Pancreas (tissue), 10 donors: Measurements from ENCODE around the gene CDH13. TPM values are rescaled to one million over a fixed set of nuclear protein-coding genes. Genes with fewer than 3 reads are reported as not detected.
A peak's percentile ranks its signal among the peaks of the same experiment; 100 is the strongest.

Source experiments
- ATAC-seq, 4 donors: fragments of 200-7000 bp; cut with Tn5 transposase; one replicate each; pipeline versions ENCODE4 v1.8.0 to v1.9.1; 2020; ENCODE audit warnings: mild to moderate bottlenecking in 4 of 4, moderate library complexity in 4 of 4
- DNase-seq, 6 donors: peaks; one replicate each; pipeline ENCODE4 v3.0.0-alpha.2; 2020
- FAIRE-seq: peaks from 2 replicates; lab custom pipeline; 2012; peaks lifted over from hg19 to GRCh38; lab: Jason Lieb, UNC
- H3K27ac ChIP-seq, 4 donors: fragments of 200-600 bp; sonication (generic); 1 replicate in 3 of 4; 2 replicates in 1 of 4; pipeline versions ENCODE4 v1.5.0 to v1.8.0; 2020
- H3K27me3 ChIP-seq, 4 donors: fragments of 200-600 bp; one replicate each; pipeline ENCODE4 v1.8.0; 2021
- H3K36me3 ChIP-seq, 3 donors: fragments of 200-600 bp; sonication (generic) in 1 of 3; one replicate each; pipeline versions ENCODE4 v1.5.0 to v1.8.0; 2020 to 2021
- H3K4me1 ChIP-seq, 3 donors: fragments of 200-600 bp; one replicate each; pipeline ENCODE4 v1.8.0; 2021
- H3K4me3 ChIP-seq, 4 donors: fragments of 200-600 bp; sonication (generic) in 2 of 4; one replicate each; pipeline versions ENCODE4 v1.5.0 to v1.8.0; 2020 to 2021
- H3K9me3 ChIP-seq, 4 donors: fragments of 200-600 bp; one replicate each; pipeline ENCODE4 v1.8.0; 2021
- CTCF ChIP-seq, 4 donors: fragments of 200-600 bp; sonication (generic) in 3 of 4; IDR thresholded peaks; one replicate each; pipeline versions ENCODE4 v1.5.0 to v1.8.0; 2021; ENCODE audit warnings: antibody characterized with exemption in 4 of 4
- WGBS, 2 donors: extraction: QIAGEN DNeasy Blood & Tissue Kit; methylation state at CpG; one replicate each; pipeline ENCODE4 v1.1.7; 2013; 5-methylcytosine and 5-hydroxymethylcytosine counted together
- intact Hi-C, 3 donors: fragments of 100-400 bp; cut with DNase I; formaldehyde crosslinking; loops; one replicate each; pipeline versions ENCODE4 v1.11.1 to v1.14.2; 2022
- polyA plus RNA-seq, 2 donors: library from polyadenylated mRNA; stranded (reverse); fragments of 200-250 nt; gene quantifications; one replicate each; pipeline ENCODE4 v1.2.3, GENCODE V29; 2013
- total RNA-seq, 6 donors: library from RNA; stranded (reverse); fragmentation: NEBNext Ultra II Directional in 4 of 6; extraction: Animal tissue kit (Norgen Biotek cat#: 25700) in 4 of 6; gene quantifications; one replicate each; pipeline versions ENCODE4 v1.2.1 to v1.2.4, GENCODE V29; 2021 to 2023
- donor health status: healthy with polysubstance abuse.
- donor health status: DM: no; HTN: no; CAD: no; lungs with moderate emphysema.
- donor health status: DM: no; HTN: no; CAD: no.
- donor health status: control.
- donor health status: control.
- donor health status: Bipolar disorder and iron deficiency.
- donor health status: DM: yes; HTN: yes; CAD: no.
- donor health status: DM: no; HTN: no; CAD: no.
- donor health status: DM: no; HTN: no; CAD: no.
- donor health status: DM: yes; HTN: yes; CAD: no.

The CDH13 gene
- total and polyA plus RNA-seq, 8 donors: 0.12 to 1.0 (median 0.37) TPM

GRCh38 chr16:82755570-82756282 lies 129.0 kb downstream of the CDH13 start:
- Histone ChIP-seq H3K9me3 (no peaks in the 10 kb centered on the region), H3K4me1 (no peaks in the 10 kb centered on the region), H3K27ac (no peak overlapping the region), H3K27me3 (no peaks in the 10 kb centered on the region), H3K4me3 (no peak overlapping the region), H3K36me3 (no peaks in the 10 kb centered on the region)
- ATAC-seq (no peak), DNase-seq (no peak), FAIRE-seq (no peak)
- WGBS, 2 donors: 53 to 76% methylated on average over 4 of the region's 4 CpGs
- TF ChIP-seq CTCF (IDR thresholded peaks at IDR 0.05): no peak
- intact Hi-C loops: no loop called here

GRCh38 chr16:82756283-82756599 lies 129.5 kb downstream of the CDH13 start:
- H3K9me3 ChIP-seq: no peaks in the 10 kb centered on the region
- intact Hi-C loops: no loop called here
- H3K4me3 ChIP-seq: no peak overlapping the region
- no peaks in the 10 kb centered on the region for H3K36me3 ChIP-seq
- no peak for FAIRE-seq
- 61 to 67% methylated on average over 3 of the region's 3 CpGs for WGBS, 2 donors
- no peak for DNase-seq
- no peaks in the 10 kb centered on the region for H3K4me1 ChIP-seq
- H3K27me3 ChIP-seq: no peaks in the 10 kb centered on the region
- no peak overlapping the region for H3K27ac ChIP-seq
- no peak for TF ChIP-seq CTCF (IDR thresholded peaks at IDR 0.05)
- no peak for ATAC-seq

- ATAC-seq (no peak), FAIRE-seq (no peak), DNase-seq (no peak)
- no peak overlapping the region for H3K4me3 ChIP-seq
- no peaks in the 10 kb centered on the region for H3K4me1 ChIP-seq
- intact Hi-C loops: no loop called here
- TF ChIP-seq CTCF (IDR thresholded peaks at IDR 0.05): no peak
- WGBS, 2 donors: 89 to 92% methylated on average over 4 of the region's 4 CpGs
- H3K27me3 ChIP-seq: no peaks in the 10 kb centered on the region
- H3K27ac ChIP-seq: no peak overlapping the region
- H3K36me3 ChIP-seq: no peaks in the 10 kb centered on the region
- no peaks in the 10 kb centered on the region for H3K9me3 ChIP-seq
These were observed 131.6 kb downstream of the CDH13 start for GRCh38 chr16:82758406-82758805.

GRCh38 chr16:82758904-82759303 lies 132.1 kb downstream of the CDH13 start:
- 55 to 64% methylated on average over 2 of the region's 2 CpGs for WGBS, 2 donors
- intact Hi-C loops: no loop called here
- H3K36me3 ChIP-seq: no peaks in the 10 kb centered on the region
- no peaks in the 10 kb centered on the region for H3K27me3 ChIP-seq
- H3K27ac ChIP-seq: no peak overlapping the region
- FAIRE-seq (no peak), ATAC-seq (no peak), DNase-seq (no peak)
- H3K4me1 ChIP-seq: no peaks in the 10 kb centered on the region
- H3K4me3 ChIP-seq: no peak overlapping the region
- TF ChIP-seq CTCF (IDR thresholded peaks at IDR 0.05): no peak
- H3K9me3 ChIP-seq: no peaks in the 10 kb centered on the region

- FAIRE-seq: no peak
- Histone ChIP-seq H3K4me3 (no peak overlapping the region), H3K9me3 (no peaks in the 10 kb centered on the region)
These were observed 134.5 kb downstream of the CDH13 start for GRCh38 chr16:82761236-82761635.

More at GRCh38 chr16:82761236-82761635, 134.5 kb downstream of the CDH13 start:
- no peak for TF ChIP-seq CTCF (IDR thresholded peaks at IDR 0.05)
- 21 to 52% methylated on average over 4 of the region's 4 CpGs for WGBS, 2 donors
- no peaks in the 10 kb centered on the region for H3K27me3 ChIP-seq
- H3K36me3 ChIP-seq: no peaks in the 10 kb centered on the region
- no peaks in the 10 kb centered on the region for H3K4me1 ChIP-seq
- no peak overlapping the region for H3K27ac ChIP-seq
- DNase-seq: peak in 4 of 6 donors; percentile 11 to 61 (median 48)
- intact Hi-C loops: no loop called here
- ATAC-seq: peak; percentile 31 to 66 (median 50)
